Skeletal muscle tissue (tissue), 4 donors: ENCODE results near the gene ETV2. TPM values are rescaled to one million over a fixed set of nuclear protein-coding genes. Genes with fewer than 3 reads are reported as not detected.

ENCODE experiments used
- H3K27ac ChIP-seq: one replicate; pipeline ENCODE4 v1.7.0; 2013; ENCODE audit warnings: mild to moderate bottlenecking, low read depth, low read length, inconsistent platforms
- H3K27me3 ChIP-seq, 3 donors: one replicate each; pipeline ENCODE4 v1.7.0; 2013; ENCODE audit warnings: low read length in 3 of 3; ENCODE audit not compliant: control insufficient read depth in 3 of 3, insufficient read depth in 3 of 3
- H3K36me3 ChIP-seq, 3 donors: one replicate each; pipeline ENCODE4 v1.7.0; 2013; ENCODE audit warnings: low read length in 3 of 3; ENCODE audit not compliant: control insufficient read depth in 3 of 3, insufficient read depth in 3 of 3
- H3K4me1 ChIP-seq, 3 donors: one replicate each; pipeline ENCODE4 v1.7.0; 2013; ENCODE audit warnings: low read length in 3 of 3, mild to moderate bottlenecking in 3 of 3; ENCODE audit not compliant: control insufficient read depth in 3 of 3, insufficient read depth in 3 of 3
- H3K4me3 ChIP-seq, 3 donors: one replicate each; pipeline ENCODE4 v1.7.0; 2013; ENCODE audit warnings: low read length in 3 of 3
- H3K9ac ChIP-seq, 3 donors: one replicate each; pipeline ENCODE4 v1.7.0; 2013; ENCODE audit warnings: low read length in 3 of 3, mild to moderate bottlenecking in 3 of 3, moderate library complexity in 2 of 3, low read depth in 1 of 3
- H3K9me3 ChIP-seq, 3 donors: one replicate each; pipeline ENCODE4 v1.7.0; 2013; ENCODE audit warnings: low read length in 3 of 3; ENCODE audit not compliant: control insufficient read depth in 3 of 3
- total RNA-seq: library from RNA; depleted of rRNA; stranded (reverse); fragments of >200 nt; gene quantifications from one replicate; pipeline ENCODE4 v1.2.3, GENCODE V29; 2014
- donor health status: Osteomylitis.

ETV2 gene
- total RNA-seq, 1 donor from 2014 or later: 2.1 TPM

DNA sequence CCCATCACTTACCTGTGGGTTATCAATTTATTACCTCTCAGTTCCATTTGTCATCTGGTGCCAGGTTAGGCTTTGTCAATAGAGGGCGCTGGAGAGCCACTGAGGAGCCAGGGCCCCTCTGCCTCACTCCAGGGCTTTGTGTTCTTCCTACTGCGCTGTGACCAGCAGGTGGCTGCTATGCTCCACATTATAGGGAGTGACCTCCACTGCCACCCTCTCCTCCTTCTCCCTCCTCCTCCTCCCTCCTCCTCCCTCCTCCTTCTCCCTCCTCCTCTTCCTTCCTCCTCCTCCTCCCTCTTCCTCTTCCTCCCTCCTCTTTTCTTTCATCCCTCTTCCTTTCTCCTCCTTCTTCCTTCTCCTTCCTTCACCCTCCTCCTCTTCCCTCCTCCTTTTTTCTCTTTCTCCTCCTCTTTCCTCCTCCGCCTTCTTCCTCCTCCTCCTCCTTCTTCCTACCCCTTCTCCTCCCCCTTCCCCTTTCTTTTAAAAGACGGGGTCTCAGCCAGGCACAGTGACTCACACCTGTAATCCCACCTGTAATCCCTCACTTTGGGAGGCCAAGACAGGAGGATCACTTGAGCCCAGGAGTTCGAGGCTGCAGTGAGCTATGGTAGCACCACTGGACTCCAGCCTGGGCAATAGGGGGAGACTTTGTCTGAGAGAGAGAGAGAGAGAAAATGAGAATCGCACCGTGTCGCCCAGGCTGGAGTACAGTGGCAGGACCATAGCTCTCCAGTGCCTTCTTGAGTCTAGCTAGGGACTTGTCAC lies 52.5 kb downstream of the ETV2 start:
- no peaks in the 10 kb centered on the region for H3K4me1 ChIP-seq
- H3K36me3 ChIP-seq: no peaks in the 10 kb centered on the region
- no peak overlapping the region for H3K27ac ChIP-seq
- no peak overlapping the region for H3K9ac ChIP-seq
- H3K27me3 ChIP-seq: no peaks in the 10 kb centered on the region
- H3K9me3 ChIP-seq: no peaks in the 10 kb centered on the region
- H3K4me3 ChIP-seq: no peak overlapping the region

Other genes with a start within 250 kb of the ETV2 start
- 1.0 TPM for gene FFAR2, start 193.5 kb upstream of the ETV2 start, total RNA-seq
- gene KRTDAP, start 151.3 kb upstream of the ETV2 start, total RNA-seq: not detected
- not detected for gene DMKN, start 128.1 kb upstream of the ETV2 start, total RNA-seq
- gene SBSN, start 113.4 kb upstream of the ETV2 start, total RNA-seq: not detected
- gene GAPDHS, start 108.3 kb upstream of the ETV2 start, total RNA-seq: not detected
- gene TMEM147, start 96.1 kb upstream of the ETV2 start, total RNA-seq: 55.3 TPM
- not detected for gene ATP4A, start 78.1 kb upstream of the ETV2 start, total RNA-seq
- gene PMIS2, start 55.6 kb upstream of the ETV2 start, total RNA-seq: not detected
- gene HAUS5, start 29.0 kb upstream of the ETV2 start, total RNA-seq: 5.7 TPM
- gene RBM42, start 12.7 kb upstream of the ETV2 start, total RNA-seq: 20.9 TPM
- gene COX6B1, start 6.6 kb downstream of the ETV2 start, total RNA-seq: 368 TPM
- gene UPK1A, start 24.8 kb downstream of the ETV2 start, total RNA-seq: not detected
- gene ZBTB32, start 62.8 kb downstream of the ETV2 start, total RNA-seq: not detected
- gene KMT2B, start 76.3 kb downstream of the ETV2 start, total RNA-seq: 5.7 TPM
- gene IGFLR1, start 100.7 kb downstream of the ETV2 start, total RNA-seq: 3.1 TPM
- gene U2AF1L4, start 103.7 kb downstream of the ETV2 start, total RNA-seq: 3.7 TPM
- gene PSENEN, start 103.9 kb downstream of the ETV2 start, total RNA-seq: 7.8 TPM
- 3.1 TPM for gene LIN37, start 106.8 kb downstream of the ETV2 start, total RNA-seq
- 52.7 TPM for gene HSPB6, start 115.3 kb downstream of the ETV2 start, total RNA-seq
- 1.0 TPM for gene PROSER3, start 116.4 kb downstream of the ETV2 start, total RNA-seq
- gene ARHGAP33, start 133.8 kb downstream of the ETV2 start, total RNA-seq: 1.0 TPM
- not detected for gene PRODH2, start 171.1 kb downstream of the ETV2 start, total RNA-seq
- under 0.01 TPM for gene NPHS1, start 210.8 kb downstream of the ETV2 start, total RNA-seq
- gene KIRREL2, start 215.2 kb downstream of the ETV2 start, total RNA-seq: not detected
- 2.1 TPM for gene APLP1, start 226.8 kb downstream of the ETV2 start, total RNA-seq